ENCODE results near the gene DPM2.

The DPM2 gene

DNA sequence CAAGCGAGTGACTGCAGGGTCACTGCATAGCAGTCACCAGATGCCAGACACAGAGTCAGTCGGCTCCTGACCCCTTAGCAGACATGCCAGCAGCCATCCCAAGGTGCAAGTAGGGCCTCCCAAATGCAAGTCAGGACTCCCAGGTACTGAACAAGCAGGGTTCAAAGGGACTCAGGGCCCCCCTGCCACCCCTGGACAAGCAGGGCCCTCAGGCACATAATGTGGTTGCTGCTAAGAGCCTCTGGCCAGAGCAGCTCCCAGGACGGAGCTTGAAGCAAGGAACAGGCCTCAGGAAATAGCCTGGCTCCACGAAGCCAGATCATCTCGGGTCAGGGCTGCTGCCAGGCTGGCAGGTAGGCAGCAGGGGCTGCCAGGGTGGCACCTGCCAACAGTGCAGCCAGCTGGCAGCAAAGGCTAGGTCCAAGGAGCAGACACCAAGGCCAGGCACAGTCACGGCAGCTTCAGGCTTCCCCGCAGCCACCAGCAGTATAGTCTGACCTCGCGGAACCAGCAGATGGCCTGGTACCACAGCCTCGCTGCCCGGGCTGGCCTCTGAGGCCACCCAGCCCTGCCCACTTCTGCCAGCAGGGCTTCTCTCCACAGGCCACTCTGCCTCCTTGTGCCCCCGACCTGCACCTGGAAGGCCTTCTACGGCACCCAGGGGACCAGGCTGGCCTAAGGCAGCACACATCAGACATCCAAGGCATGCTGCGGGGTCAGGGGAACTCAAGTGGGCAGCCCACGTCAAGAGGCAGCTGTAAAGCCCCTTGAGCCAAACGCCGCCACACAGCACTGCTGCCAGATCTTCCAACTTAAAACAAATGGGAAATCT lies 35.7 kb upstream of the DPM2 start:
- DNase-seq (ENCODE audit: low read depth in 2 of 3, low spot score in 1 of 3), result no peak

DNA sequence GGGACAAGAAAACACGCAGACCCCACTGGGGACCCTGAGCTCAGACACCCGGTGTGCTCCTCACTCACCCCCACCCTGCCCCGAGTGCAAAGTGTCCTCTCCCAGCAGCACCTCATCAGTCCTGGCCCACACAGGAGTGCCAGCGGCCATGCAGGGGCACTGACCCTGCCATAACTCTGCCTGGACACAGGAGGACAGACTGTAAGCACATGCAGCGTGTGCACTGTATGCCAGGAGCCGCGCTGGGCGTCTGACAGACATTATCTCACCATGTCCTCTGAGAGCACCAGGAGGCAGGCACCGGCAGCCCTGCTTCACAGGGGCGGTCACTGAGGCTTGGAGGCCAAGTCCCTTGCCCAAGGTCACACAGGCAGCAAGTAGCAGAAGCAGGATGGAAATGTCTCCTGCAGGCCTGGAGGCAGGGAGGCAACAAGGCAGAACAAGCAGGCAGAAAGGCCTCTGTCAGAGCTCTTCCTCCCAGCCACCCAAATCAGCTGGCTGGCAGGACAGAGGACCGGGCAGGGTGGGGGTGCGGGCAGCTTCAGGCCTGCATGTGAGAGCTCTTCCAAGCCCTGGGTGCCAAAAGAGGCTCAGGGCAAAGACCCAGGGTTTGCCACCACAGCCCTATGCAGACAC lies 34.7 kb upstream of the DPM2 start:
- no peak for DNase-seq (ENCODE audit: low read depth in 2 of 3, low spot score in 1 of 3)

DNA sequence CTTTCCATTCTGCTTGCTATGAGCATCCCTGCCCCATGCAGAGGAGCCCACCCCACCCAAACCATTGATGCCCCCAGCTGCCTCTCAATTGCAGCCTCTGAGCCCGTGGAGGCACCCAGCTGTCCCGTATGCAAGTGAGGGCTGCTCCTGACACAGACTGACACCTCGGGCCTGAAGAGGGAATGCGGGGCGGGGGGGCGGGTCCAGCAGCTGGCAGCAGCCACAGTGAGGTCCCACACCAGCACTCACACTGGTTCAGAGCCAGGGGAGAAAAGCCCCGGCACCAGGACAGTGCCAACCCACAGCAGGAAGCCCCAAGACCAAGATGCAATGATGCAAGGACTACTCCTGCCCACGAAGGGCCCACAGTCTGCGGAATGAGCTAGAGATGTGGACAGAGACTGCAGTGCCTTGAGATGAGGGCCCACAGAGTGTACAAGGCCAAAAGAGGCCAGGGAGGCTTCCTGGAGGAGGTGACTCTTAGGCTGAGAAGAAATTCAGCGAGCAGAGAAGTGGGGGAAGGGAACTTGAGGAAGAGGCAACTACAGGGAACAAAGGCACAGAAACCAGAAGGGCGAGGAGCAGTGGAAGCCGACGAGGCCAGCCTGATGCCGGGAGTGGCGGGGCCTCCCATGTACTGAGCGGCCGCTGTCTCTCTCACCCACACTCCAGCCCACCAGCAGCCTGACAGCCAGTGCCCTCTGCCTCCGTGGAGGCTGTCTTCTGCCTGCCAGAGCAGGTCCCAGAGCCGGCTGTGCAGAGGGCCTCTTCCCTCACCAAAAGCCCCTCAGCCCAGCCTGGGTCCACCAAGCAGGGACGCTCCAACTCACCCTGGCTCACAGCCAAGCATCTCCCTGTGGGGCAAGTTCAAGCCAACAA lies 33.9 kb upstream of the DPM2 start:
- DNase-seq (ENCODE audit: low read depth in 2 of 3, low spot score in 1 of 3), result no peak

DNA sequence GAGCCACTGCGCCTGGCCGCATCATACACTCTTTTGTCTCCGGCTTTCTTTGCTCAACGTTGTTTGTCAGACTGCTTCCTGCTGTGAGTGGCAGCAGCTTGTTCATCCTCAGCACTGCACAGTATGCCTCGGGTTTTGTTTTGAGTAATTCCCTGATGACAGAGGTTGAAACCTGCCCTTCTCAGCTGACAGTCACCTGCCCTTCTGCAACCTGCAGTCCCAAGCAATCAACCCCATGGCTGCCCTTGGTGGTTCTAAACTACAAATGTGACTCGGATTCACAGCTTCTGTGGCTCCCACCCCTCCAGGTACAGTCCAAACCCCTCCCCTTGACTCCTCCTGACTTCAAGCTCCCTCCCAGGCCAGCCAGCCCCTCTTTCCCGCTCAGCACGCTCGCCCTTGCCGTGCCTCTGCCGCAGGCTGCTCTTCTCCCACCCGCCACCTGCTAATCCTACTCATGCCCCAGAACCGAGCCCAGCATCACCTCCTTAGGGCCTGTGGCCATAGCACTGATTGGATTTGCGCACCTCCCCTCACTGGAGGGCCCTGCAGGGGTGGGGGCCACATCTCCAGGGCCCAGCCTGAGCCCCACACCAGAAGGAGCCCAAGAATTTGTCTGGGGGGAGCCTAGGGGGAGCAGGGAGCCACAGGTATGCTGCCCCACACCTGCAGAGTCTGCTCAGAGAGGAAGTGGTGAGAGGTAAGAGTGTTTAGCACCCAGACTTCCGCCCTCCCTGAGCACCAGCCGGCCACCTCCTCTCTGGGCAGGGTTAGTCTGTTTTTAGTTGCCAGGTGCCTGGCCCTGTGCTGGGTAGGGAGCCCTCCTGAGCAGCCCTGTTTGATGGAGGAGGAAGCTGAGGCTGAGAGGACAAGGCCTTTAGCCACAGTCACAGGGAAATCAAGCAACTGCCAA lies 33.0 kb upstream of the DPM2 start:
- peak; percentile 55 to 74 (median 72) for DNase-seq (ENCODE audit: low read depth in 2 of 3, low spot score in 1 of 3)

DNA sequence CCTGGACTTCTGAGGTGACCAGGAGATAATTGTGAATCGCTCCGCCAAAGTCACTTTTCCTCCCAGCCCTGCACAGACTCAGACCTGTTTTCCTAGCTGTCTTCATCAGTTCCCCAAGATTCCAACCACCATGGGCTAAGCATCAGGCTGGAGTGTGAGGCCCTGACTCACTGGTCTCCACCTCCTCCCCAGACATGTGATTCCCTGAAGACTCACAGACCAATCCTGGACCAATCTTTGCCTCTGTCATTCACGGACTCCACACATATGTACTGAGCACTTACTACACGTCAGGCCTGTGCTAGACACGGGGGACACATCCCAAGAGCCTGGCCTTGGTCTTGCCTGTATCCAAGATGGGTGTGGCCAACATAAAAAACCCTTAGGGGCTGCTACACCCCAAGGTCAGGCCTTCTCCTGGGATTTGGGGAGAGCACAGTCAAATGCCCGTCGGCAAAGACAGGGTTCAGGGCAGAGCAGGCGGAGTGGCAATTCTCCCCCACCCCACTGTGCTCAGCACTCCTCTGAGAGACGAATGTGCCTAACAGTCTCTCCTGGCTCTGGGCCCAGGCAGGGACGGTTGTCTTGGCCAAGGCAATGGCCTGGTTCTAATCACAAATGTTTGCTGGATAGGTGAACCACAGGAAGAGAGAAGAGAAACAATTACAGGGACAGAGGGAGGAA lies 31.2 kb upstream of the DPM2 start:
- DNase-seq (ENCODE audit: low read depth in 2 of 3, low spot score in 1 of 3), result no peak

DNA sequence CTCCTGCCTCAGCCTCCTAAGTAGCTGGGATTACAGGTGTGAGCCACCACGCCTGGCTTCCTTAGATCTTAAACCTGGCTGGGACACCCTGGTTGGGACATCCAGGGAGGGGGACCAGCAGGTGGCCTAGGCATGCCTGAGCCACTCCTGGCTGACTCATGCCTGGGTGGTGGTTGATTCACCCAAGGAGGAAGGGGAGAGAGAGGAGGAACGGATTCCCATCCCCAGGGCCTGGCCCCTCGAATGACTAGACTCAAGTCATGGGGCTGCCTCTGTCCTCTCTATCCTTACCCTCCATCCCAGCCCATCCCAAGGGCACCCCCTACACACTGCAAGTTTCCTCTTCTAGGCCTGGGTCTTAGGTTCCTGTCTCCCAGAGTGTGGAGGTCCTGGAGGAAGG lies 30.4 kb upstream of the DPM2 start:
- DNase-seq (ENCODE audit: low read depth in 2 of 3, low spot score in 1 of 3), result no peak

DNA sequence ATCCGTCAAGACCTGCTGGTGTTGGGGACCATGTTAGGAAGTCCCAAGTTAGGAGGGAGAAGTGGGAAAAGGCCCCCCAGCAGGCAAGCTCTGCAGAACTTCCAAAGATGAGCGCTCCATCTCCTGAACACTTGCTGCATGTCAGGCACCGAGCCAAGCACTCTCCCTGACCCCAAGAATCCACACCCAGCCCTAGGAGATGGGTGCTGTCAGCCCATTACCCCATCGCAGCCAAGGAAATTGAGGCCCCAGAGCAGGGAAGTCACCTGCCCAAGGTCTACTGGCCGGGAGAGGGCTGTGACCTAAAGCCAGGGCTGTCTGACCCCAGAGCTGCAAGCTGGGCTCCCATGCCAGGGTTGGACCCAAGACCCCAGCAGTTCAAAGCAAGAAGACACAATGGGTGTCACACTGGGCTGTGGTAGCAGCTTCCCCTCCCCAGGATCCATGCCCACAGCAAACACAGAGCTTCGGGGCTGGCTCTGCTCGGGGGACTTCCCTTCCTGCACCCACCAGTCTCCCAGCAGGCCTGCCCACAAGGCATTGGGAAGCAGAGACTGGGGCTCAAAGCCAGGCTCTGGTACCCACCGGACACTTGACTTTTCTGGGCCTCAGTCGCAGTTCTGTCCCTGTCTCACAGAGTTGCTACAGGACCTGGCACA lies 29.6 kb upstream of the DPM2 start:
- DNase-seq (ENCODE audit: low read depth in 2 of 3, low spot score in 1 of 3), result no peak

DNA sequence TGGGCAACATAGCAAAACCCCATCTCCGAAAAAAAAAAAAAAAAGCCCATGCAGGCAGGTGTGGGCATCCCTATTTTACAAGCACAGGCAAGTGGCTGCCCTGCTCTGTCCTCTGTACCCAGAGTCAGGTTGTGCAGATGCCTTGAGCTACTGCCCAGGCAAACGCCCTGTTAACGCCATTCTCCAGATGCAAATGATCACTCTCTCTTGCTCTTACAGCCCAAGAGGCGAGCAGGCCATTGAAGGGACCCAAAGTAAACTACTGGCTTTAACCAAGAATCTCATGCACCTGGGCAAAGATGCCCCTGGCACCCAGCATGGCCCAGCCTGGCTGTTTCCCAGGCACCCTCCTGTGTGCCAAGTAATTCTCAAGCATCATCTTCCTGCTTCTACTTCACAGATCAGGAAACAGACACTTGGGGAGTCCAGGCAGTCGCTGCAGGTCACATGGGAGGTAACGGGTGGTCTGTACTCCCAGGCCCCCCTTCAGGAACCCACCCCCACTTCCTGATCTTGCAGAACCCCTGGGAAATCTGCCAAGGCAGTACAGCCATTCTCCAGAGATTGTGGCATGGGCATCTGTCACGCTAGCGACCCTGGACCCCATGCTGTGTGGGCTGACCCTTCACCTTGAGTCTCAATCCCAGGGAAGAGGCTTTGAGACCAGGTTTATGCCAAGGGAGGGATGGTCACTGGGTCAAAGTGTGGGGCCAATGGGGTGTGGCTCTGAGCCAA lies 28.9 kb upstream of the DPM2 start:
- DNase-seq (ENCODE audit: low read depth in 2 of 3, low spot score in 1 of 3), result no peak

DNA sequence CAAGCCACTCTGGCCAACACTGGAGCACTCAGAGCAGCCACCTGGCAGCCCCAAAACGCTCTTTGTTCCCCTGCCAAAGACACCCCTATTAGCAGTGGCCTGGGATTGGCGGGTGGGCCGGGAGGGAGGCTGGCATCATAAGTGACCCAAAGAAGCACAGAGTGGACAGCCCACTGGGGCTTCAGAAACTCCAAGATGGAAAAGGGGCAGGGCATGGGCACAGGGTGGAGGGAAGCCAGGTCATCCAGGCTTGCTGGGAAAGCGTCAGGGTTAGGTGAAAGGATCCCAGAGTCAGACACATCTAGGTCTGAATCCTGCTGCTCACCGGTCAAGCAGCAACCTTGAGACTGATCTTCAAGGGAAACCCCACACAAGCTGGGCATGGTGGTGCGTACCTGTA lies 28.3 kb upstream of the DPM2 start:
- no peak for DNase-seq (ENCODE audit: low read depth in 2 of 3, low spot score in 1 of 3)

DNA sequence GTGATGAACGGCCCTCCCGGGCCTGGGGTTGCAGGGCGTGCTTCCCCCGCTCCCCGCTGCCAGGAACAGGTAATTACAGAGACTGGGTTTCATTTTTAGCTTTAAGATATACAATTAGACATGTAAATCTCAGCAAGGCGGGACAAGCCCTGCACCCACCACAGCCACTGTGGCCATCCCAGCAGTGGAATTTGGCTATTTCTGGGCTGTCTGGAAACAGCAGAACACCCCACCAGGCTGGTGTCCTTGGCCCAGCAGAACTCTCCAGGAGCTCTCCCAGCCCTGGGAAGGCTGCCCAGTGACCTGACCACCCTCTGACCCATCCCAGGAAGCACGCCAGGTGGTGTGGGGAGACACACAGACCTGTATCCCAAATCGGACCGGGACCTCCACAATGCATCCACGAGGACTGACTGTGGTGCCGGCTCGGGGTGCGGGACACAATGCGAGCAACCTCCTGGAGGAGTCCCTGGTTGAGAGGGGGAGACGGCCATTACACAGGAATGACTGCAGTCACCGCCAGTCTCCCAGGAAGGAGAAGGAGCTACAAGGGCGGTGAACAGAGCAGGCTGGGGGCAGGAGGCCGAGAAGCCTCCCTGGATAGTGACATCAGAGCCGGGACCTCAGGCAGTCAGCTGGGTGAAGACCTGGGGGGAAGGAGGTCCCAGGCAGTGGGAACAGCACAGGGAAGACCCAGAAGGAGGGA lies 25.9 kb upstream of the DPM2 start:
- no peak for DNase-seq (ENCODE audit: low read depth in 2 of 3, low spot score in 1 of 3)

DNA sequence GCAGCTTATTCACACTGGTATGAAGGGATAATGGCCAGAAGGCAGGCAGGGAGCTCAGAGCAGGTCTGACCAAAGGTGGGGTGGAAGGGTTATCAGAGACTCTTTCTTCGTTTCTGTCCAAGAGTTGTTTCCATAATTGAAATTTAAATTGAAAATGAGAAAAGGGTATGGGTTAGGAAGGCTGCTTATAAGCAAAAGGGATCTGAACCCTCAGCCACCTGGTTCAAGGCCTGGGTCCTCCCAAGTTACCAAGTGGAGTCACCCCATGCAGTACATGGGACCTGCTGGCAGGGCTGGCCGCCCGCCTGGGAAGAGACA lies 25.3 kb upstream of the DPM2 start:
- DNase-seq (ENCODE audit: low read depth in 2 of 3, low spot score in 1 of 3), result no peak

DNA sequence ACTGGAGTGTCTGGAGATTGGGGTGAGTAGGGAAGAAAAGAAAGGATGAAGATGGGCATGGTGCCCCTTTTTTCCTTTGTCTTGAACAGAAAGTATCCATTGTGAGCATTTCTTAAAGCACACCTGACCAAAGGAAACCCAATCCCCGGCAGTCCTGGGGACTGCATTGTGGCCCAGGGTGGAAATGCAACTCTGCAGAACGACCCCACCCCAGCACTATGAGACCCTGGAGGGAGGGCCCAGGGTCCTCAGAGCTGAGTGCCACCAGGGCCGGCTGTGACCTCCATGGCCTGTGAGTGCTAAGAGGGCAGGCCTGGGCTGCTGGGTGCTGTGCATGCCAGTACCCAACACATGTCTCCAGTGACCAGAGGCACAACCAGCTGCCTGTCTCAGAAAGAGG lies 24.6 kb upstream of the DPM2 start:
- no peak for DNase-seq (ENCODE audit: low read depth in 2 of 3, low spot score in 1 of 3)

DNA sequence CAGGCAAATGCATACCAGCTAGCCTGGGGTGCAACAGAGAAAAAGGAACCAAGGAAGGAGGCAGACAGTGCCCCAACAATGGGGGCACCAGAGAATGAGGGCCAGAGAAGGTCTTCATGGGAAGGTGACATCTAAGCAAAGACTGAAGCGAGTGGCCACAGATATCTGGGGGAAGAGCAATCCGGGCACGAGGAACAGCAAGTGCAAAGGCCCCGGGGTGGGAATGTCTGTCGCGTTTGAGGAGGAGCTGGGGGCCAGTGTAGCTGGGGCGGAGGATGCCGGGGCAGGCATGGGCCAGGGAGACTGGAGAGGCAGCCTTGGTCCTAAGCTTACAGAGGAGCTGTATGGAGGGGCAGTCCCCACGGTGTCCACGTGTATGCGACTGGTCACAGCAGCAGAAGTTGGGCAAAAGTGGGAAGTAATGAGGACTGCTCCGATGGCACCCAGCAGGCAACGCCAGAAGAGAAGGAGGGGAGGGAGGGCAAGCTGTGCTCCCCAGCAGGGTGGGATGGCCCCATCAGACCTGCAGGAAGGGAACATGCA lies 24.0 kb upstream of the DPM2 start:
- DNase-seq (ENCODE audit: low read depth in 2 of 3, low spot score in 1 of 3), result no peak

DNA sequence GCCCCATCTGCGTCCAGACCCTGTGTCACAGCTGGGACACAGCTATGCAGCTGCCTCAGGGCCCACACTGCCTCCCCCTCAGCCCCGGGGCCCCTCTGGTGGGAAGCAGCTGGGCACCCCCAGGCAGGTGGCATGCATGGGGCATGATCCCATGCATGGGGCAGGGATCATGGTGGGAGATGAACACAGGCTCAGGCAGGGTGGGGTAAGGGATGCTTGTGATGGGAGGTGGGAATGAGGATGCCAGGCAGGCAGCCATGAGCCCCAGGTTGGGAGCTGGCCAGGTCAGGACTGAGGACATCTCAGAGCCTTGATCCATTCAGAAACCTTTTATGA lies 23.5 kb upstream of the DPM2 start:
- DNase-seq (ENCODE audit: low read depth in 2 of 3, low spot score in 1 of 3), result no peak

DNA sequence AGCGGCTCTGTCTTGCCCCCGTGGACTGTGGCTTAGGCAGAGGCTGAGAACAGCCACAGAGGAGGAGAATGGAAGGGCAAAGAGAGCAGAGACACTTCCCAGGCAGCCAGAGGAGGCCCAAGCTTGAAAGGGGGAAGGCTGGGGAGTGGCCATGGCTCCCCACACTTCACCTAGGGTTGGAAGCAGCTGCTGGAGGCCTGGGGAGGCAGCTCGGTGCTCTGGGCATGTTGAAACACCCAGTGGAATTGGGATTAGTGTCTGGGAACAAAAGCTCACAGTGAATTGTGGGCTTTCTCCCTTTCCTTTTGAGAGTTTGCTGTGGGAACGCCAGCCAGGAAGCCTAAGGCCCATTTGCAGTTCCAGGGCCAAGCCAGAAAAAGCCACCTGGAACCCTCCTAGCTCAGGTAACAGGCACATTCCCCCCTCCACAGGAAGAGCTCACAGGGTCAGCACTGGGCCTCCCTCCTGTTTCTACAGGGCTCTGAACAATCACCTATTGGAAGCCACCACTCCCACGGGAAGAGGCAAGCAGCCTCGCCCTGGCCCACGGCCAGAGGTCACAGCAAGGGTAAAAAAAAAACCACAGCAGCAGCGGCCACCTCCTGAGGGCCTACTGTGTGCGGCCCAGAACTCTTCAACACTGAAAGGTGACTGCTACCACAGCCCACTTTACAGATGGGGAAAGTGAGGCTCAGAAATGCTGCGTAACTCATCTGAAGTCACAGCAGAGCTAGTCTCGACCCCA lies 22.9 kb upstream of the DPM2 start:
- no peak for DNase-seq (ENCODE audit: low read depth in 2 of 3, low spot score in 1 of 3)

DNA sequence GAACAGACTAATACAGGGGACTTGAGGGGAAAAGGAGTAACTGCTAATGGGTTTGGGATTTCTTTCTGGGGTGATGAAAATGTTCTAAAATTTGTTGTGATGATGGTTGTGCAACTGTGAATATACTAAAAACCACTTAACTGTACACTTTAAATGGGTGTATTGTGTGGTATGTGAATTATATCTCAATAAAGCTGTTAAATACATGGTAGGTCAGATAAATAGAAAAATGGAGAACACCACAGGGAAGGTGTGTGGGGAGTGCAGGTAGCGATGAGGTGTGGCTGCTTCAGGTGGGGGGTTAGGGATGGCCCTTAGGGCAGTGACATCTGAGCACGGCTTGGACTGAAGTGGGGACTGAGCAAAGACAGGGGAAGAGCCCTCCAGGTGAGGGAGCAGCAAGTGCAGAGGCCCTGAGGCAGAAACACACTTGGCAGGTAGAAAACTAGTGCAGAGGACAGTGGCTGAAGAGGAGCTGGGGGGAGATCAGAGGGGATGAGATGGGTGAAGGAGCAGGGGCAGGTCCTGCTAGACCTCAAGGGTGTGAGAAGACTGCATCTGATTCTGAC lies 22.3 kb upstream of the DPM2 start:
- no peak for DNase-seq (ENCODE audit: low read depth in 2 of 3, low spot score in 1 of 3)

DNA sequence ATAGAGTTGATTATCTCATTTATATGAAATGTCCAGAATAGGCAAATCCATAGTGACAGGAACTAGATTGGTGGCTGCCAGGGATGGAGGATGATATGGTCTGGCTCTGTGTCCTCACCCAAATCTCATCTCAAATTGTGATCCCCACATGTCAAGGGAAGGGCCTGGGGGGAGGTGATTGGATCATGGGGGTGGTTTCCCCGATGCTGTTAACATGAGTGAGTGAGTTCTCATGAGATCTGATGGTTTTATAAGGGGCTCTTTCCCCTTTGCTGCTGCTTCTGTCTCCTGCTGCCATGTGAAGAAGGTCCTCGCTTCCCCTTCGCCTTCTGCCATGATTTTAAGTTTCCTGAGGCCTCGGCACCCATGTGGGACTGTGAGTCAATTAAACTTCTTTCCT lies 21.7 kb upstream of the DPM2 start:
- no peak for DNase-seq (ENCODE audit: low read depth in 2 of 3, low spot score in 1 of 3)

Measured in stimulated activated CD4-positive, alpha-beta T cell treated with anti-CD3 and anti-CD28 coated beads, Interleukin-12 subunit alpha, Interleukin-12 subunit beta, amount 100 ng/mL, for 48 hours (primary cell).